Smooth muscle cell of bladder (primary cell): ENCODE results near the gene ZDHHC15. TPM values are rescaled to one million over a fixed set of nuclear protein-coding genes. Genes with fewer than 3 reads are reported as not detected.

Source experiments
- total RNA-seq: library from RNA; depleted of rRNA; stranded (reverse); fragments of >200 nt; gene quantifications from 2 replicates; pipeline ENCODE4 v1.2.3, GENCODE V29; 2014

The ZDHHC15 gene
- total RNA-seq = under 0.01 TPM in 2 replicates

GRCh38 chrX:75522565-75523431, at the start of gene ZDHHC15:
Gene ZDHHC15, minus strand, starts transcription at chrX:75523037. Its CDS starts 13 bp downstream, at chrX:75523024.

Other genes starting within 250 kb of the ZDHHC15 start
- gene UPRT, start 249.0 kb downstream of the ZDHHC15 start, total RNA-seq = 12.9 and 14.6 TPM in 2 replicates